ENCODE measurements around the gene XYLT2.

- TF ChIP-seq CTCF (conservative IDR thresholded peaks at IDR 0.05; ENCODE audit: low read depth in 2 of 2) (no peak), NANOG (IDR thresholded peaks at IDR 0.05; ENCODE audit: borderline replicate concordance) (no peak), REST (IDR thresholded peaks at IDR 0.05; ENCODE audit: unreplicated experiment) (no peak), STAT1 (IDR thresholded peaks at IDR 0.05; ENCODE audit: unreplicated experiment) (no peak), POLR2AphosphoS5 (IDR thresholded peaks at IDR 0.05; ENCODE audit: low read depth) (no peak), EZH2 (IDR thresholded peaks at IDR 0.05; ENCODE audit: low read depth, unreplicated experiment) (no peak), ETS1 (IDR thresholded peaks at IDR 0.05) (no peak), JUNB (IDR thresholded peaks at IDR 0.05; ENCODE audit: unreplicated experiment) (no peak), EZH2phosphoT487 (IDR thresholded peaks at IDR 0.05; ENCODE audit: unreplicated experiment) (no peak)
These were observed 26.5 kb upstream of the XYLT2 start for GRCh38 chr17:50319306-50320004.
